Inferior parietal cortex (tissue), 1 donor: ENCODE results near the gene PHLDB3.

Experiments
- DNase-seq: peaks from one replicate; pipeline ENCODE4 v3.0.0-alpha.2; 2016; ENCODE audit errors: extremely low spot score

Gene PHLDB3

DNA sequence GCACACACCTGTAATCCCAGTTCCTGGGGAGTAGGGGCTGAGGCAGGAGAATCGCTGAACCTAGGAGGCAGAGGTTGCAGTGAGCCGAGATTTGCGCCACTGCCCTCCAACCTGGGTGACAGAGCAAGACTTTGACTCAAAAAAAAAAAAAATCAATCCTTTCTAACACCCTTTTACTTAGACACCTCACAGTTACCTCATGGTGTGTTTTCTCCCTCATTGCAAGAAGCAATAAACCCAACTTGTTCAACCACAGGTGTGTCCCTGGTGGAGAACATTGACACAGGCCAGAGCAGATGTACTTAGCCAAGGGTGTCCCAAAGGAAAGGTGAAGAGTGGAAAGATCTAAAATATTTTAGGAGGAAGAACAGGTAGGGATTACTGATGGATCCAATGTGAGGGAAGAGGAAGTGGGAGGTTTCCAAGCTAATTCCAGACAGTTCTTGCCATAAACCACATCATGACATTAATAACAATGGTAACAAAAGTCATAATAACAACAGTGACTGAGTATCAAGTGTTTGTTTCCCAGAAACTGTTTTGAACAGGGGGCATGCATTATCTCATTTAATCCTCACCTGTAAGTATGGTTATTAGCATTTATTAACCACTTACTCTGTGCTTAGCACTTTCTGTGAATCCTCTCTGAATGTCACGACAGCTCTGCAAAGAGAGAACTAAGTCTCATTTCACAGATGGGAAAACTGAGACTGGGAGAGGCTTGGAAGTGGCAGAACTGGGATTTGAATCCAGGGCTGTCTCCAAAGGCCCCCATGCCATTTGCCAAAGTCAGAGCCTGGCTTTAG, 36.0 kb downstream of the PHLDB3 start:
- DNase-seq: no peak

DNA sequence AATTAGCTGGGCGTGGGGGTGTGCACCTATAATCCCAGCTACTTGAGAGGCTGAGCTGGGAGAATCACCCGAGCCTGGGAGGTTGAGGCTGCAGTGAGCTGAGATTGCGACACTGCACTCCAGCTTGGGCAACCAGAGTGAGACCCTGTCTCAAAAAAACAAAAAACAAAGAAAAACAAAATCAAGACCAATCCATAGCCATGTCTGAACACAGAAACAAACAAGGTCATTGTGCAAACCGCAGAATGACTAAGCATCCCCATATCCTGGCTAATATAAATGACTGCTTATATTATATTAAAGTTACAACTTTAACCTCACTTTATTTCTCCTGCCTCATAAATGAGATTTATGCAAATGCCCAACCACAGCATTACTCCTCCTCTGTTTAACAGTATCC, 36.8 kb downstream of the PHLDB3 start:
- no peak for DNase-seq

DNA sequence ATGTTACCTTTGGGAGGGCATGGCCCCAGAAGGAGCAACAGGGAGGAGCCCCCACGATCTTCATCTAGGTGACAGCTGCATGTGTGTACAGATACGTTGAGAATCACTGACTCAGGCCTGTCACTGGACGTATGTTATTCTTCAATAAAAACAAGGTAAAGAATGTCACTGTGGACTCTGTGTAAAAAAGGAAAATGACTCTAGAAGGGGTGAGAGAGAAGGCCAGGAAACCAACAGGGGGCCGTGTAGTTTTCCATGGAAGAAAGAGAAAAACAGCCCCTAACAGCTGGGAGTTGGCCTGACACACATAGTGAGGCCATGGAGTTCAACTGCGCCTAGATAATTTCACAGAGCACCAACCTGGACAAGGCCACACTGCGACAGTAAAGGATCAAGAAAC, 37.3 kb downstream of the PHLDB3 start:
- DNase-seq: no peak

DNA sequence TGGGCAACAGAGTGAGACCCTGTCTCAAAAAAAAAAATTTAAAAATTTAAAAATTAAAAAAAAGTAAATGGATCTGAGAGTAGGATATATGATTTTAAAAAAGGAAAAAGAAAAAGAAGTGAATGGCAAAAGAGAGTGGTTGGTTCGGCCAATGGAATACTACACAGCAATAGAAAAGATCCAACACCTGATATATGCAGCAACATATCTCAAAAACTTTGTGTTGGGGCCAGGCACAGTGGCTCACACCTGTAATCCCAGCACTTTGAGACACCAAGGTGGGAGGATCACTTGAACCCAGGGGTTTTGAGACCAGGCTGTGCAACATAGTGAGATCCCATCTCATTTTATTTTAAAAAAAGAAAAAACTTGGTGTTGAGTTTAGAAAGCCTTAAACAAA, 37.8 kb downstream of the PHLDB3 start:
- no peak for DNase-seq

DNA sequence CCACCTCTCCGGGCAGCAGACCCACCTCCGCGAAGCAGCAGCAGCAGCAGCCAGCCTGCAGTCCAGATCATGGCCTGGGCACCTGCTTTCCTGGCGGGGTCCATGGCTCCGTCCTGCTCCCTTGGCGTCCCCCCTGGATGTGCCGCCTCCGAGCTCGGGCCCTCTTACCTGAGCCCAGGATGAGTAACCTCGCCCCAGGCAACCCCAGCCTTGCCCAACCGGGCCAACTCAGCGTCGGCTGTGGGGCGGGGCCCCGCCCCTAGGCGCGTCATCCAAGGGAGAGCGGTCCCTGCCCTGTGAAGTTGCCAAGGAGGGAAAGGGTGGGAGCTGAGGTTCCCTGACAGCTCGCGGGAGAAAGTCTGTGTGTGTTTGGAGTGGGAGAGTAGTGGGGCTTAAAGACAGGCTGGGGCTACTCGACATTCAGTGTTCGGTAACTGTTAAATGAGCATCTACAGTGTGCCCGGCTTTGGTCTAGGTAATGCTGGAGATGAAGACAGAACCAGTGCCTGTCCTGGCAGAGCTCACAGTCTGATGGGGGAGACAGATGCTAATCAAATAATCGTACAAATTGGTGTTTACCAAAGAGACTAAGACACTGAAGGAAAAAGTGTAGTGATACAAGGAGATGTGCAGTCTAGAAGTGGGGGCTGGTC, 39.0 kb downstream of the PHLDB3 start, which contains the start of gene LYPD3:
LYPD3 (minus strand) TSS at position 141 of the 653 bp plus-strand sequence; CDS start at position 104, 37 bp downstream.
- DNase-seq: no peak

DNA sequence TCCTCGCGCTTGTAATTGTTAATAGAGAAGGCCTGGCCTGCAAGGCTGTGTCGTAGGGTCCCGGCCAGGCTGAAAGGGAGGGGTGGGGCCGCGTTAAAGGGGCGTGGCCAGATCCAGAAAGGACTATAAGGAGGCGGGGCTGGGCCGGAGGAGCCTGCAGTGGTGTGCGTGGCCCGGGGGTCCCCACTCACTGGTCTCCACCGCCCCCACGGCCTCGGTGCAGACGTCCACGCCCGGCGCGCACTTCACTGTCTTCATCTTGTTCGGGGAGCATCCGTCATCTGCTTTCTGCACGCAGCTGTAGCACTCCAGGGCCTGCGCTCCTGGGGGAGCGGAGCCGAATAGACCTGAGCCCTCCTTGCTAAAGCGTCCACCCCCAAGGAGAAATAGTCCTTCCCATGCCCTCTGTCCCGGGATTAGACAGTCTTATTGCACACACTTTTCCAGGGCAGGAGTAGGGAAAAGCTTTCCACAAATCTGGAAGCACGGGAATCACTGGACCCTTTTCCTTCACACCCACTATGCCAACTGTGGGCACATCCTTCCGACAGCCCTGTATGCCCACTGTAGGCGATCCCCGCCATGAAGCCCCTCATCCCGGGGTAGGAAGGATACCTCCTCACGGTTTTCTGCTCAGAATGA, 40.3 kb downstream of the PHLDB3 start:
- no peak for DNase-seq

DNA sequence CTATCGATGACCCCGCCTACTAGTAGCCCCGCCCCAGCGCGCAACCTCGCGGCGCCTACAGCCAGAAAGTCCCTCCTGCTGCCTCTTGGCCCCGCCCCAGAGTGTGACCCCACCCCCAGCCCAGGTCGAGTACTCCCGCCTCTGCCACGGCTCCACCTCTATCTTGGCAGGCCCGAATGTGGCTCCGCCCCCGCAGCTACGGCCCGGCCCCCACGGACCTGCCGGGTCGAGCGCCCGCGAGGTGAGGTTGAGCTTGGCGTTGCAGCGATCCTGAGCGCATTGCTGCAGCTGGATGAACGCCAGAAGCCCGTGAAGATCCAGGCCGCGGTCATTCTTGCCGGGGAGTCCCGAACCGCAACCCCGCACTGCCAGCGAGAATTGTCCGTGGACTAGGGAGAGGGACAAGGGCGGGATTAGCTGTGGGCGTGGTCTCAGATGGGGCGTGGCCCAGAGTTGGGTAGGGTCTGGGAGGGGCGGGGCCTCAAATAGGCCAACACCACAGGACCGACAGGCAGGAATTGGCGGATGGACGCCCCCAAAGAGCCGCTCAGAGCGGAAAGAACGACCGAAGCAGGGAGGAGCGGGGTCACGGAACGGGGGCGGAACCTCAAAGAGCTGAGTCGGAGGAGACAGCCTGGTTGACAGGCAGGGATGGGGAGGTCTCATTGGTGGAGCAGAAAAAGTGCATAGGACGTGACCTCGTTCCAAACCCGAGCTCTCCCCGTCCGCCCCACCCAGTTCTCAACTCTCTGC, 41.0 kb downstream of the PHLDB3 start:
- DNase-seq: peak; percentile 74

DNA sequence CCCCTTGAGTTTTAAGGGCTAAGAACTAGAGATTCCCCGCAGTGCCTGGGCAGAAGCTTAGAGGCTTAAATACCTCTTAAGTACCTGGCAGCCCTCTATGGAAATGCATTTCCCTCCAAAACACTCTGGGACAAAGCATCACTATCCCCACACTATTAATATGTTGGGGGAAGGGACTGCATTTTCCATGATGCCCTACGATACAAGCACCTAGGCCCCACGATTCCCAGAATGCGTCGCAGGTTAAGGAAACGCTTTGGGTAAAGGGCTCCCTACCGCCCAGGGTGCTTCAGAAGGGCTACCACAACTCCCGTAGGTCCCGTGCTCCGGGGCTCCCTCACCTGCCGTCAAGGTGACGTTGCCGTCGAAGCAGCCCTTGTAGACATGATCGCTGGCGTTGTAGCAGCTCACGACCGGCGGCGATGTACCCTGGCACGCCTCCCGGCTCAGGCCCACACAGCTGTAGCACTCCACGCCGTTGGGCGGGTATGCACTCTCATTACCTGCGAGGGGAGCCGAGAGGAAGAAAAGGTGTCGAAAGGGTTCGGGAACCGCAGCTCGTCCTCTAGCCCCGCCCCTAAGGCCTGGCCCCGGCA, 41.7 kb downstream of the PHLDB3 start:
- no peak for DNase-seq

DNA sequence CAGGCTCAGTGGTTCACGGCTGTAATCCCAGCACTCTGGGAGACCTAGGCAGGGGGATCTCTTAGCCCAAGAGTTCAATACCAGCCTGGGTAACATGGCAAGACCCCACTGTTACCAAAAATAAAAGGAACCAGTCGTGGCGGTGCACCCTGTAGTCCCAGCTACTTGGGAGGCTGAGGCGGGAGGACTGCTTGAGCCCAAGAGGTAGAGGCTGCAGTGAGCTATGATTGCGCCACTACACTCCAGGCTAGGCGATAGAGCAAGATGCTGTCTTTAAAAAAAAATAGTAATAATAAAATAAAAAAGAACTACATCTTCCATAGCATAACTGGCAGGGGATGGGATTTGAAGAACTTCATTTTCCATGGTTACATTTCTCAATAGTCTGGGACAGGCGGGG, 42.2 kb downstream of the PHLDB3 start:
- DNase-seq: no peak

DNA sequence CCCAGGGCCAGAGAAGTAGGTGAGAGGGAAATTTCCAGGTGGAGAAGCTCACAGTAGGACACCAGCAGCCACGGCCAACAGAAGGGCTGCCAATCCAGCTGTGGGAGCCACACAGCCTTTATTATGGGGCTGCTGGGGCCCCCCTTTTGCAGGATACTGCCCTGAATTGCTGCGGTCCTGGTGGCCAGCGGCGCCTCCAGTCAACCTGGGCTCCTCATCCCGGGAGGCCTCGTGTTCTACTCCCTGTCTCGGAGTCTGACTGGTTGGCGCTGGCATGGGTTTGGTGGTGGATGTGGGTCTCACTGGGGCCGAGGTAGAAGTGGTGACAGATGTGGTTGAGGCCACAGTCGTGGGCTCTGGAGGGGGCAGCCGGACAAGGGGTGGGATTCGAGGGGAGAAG, 43.2 kb downstream of the PHLDB3 start:
- DNase-seq: no peak

DNA sequence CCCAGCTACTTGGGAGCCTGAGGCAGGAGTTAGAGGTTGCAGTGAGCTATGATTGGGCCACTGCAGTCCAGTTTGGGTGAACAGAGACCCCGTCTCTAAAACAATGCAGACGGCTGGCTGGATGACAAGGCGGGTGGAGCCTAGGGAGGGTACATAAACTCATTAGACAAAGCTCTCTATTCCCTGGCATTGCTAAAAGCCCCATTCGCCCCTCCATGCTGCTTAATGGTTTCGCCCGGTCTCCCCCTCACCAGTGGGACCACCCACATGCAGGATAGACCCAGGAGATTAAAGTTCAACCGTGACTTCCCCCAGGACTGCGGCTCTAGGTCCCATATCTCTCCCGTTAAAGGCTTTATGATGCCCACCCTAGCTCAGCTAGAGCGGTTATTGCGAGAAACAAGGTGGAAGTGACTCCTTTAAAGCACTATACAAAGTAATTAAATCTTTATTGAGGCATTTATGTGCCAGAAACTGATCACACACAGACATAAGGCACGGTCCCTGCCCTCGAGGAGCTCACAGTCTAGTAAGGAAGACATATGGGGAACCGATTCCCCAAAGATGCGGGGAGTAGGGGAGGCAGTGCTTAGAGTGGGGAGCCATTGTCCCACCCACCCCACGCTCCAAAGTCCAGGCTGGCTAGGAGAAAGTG, 44.1 kb downstream of the PHLDB3 start:
- DNase-seq: no peak

DNA sequence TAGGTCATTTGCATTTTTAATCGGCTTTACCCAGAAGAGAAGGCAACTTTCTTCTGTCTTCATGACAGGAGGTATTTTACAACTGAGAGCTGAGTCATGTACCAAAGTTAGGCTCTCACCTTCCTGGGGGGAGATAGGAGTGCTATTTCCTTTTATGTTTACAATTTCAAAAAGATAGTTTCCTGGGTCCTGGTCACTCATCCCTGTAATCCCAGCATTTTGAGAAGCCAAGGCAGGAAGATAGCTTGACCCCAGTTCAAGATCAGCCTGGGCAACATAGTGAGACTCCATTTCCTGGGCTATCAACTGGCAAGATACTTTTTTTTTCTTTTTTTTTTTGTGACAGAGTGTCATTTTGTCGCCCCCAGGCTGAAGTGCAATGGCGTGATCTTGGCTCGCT, 46.7 kb downstream of the PHLDB3 start:
- DNase-seq: no peak

DNA sequence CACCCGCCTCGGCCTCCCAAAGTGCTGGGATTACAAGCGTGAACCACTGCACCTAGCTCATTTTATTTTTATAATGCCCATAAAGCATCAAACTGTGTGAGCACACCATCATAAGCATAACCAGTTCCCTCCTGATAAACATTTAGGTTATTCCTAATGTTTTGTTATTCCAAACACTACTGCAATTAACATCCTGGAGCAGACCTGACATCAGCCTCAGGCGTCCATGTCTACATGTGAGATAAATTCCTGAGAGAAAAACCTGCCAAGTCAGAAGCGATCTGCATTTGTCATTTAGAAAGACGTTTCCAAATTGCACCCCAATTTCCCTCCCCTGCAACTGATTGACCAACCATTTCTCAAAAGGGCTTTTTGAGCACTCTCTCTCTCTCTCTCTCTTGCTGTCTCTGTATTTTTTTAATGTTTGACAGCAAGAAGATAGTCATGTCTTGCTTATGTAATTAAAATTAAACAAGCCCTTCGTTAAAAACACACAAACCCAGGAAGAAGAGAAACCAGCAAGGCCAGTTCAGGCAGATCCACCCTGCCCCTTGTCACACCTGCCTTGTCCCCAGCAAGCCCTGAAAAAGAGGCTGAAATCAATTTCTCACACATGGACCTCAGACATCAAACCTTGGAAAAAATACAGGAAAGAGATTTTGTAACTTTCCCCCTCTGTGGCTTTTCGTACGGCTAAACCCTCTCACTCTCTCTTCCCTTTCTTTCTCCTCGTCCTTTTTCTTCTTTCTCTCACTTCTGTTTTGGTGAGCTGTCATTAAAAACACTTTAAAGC, 49.0 kb downstream of the PHLDB3 start:
- no peak for DNase-seq

DNA sequence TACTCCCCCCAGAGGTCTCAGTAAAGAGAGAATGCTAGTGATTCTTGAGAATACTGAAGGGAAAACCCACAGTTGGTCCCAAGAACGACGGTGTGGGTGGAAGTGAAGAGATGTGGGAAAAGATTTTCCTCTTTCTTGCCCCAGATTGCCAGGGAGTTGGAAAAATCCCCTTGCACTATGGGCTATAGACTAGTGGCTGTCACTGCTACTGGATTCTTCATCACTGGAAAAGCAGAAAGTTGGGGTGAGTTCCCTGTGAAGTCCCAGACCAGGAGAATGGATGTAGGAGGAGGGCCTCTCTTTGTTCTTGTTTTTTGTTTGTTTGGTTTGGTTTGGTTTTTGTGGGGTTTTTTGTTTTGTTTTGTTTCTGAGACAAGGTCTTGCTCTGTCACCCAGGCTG, 50.5 kb downstream of the PHLDB3 start:
- no peak for DNase-seq

DNA sequence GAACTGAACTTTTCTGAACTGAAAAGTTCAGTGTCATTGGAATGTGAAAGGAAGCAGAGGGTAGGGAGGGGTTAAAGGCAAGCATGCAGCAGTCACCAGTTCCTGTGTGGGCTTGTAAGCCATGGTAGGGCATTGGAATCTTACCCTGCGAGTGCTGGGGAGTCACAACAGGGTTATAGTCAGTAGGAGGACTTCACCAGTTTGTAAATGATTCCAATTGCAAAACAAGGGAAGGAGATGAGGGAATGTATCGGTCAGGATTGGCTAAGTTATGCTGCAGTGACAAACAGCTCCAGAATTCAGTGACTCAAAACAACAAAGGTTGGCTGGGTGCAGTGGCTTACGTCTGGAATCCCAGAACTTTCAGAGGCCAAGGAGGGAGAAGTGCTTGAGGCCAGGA, 52.0 kb downstream of the PHLDB3 start:
- no peak for DNase-seq

DNA sequence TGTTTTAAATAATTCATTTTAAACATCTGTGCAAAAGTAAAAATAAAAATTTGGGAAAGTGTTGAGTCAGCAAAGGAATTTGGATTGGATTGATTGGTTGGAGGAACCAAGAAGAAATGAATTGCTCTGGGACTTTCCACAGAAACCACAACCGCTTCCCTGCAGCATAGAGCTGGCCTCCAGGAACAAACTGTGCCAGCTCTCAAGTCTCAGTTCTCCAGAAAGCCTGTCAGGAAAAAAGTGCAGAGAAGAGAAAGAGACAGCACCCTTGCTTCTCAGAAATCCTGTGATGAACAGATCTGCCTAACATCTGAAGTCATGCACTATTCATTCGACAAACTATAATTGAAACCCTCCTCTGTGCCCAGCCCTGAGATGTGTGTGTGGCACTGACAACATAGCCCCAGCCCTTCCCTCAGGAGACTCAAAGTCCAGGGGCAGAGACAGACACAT, 54.0 kb downstream of the PHLDB3 start:
- DNase-seq: no peak

DNA sequence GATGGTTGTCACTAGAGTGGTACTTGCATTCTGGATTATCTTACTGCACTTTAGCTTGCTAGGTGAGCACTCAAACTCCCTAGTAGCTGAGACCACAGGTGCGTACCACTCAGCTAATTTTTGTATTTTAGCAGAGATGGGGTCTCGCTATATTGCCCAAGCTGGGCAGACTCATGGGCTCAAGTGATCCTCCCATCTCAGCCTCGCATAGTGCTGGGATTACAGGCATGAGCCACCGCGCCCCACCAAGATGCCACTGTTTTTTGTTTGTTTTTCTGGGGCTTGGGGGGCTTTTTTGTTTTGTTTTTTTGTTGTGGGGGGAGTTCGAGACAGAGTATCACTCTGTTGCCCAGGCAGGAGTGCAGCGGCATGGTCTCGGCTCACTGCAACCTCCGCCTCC, 56.9 kb downstream of the PHLDB3 start:
- DNase-seq: no peak

DNA sequence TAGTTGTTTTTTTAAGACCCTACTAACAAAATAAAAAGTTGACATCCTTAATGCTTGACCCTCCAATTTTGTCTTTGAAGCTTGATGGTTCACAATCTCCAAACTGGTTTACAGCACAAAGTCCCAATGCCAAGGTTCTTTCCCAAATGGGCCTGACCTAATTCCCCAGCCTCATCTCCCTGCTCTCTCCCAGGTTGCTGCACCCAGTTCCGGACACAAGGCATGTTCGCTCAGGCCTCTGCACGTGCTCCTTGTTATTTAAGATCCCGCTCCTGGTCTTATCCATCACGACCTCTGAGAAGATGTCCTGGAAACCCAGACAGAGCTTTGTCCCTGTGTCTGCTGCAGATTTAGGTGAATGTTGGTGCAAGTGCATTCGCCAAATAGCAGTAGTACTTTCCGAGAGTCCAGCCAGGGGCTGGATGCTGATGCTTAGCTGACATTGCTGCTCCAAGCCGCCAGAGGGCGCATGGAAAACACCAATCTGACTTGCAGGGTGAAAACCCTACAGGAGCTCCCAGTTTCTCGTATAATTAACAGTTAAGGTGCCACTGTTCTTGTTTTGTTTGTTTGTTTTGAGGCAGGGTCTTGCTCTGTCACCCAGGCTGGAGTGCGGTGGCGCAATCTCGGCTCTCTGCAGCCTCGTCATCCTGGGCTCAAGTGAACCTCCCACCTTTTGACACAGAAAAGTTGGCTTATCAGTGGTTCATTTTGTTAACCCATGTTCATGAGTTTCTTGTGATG, 57.6 kb downstream of the PHLDB3 start:
- peak; percentile 92 for DNase-seq

DNA sequence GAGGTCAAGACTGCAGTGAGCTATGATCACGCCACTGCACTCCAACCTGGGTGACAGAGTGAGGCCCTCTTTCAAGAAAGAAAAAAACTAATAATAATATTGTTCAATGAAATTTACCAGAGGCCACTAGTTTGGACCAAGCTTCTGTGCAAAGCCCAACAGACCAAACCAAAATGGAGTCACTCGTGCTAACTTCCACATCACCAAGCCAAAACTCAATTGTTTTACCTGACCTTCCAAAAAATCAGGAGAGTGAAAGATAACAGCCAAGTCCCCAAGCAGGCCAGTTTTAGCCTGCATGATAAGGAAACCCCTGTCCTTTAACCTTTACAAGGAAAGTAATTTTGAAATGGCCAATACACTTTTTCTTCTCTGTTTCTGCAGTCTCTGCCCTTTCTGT, 59.1 kb downstream of the PHLDB3 start:
- DNase-seq: no peak
